ENCODE data around the gene PIGN.
"Not testable (repeated sequence)": the region's sequence is repeated elsewhere in the genome, so short reads cannot be mapped to it uniquely, and the experiment has no call there.

Gene PIGN

DNA sequence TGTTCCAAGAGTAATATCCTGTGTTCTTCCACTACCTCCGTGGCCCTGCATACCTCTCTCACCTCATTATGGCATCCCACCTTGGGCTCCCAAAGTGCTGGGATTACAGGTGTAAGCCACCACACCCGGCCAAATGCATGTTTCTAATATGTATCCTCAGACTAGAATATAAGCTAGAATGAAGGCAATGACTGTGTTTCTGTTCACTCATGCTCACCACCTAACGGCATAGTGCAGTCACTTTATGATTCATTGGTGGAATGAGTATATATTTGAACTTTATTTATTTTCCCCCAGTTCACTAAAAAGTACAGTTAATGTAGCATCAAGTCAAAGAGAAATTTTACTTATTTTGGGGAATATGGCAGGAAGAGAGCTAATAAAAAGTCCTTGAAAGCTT is 11.3 kb downstream of the PIGN start:
- DNase-seq = no peak

DNA sequence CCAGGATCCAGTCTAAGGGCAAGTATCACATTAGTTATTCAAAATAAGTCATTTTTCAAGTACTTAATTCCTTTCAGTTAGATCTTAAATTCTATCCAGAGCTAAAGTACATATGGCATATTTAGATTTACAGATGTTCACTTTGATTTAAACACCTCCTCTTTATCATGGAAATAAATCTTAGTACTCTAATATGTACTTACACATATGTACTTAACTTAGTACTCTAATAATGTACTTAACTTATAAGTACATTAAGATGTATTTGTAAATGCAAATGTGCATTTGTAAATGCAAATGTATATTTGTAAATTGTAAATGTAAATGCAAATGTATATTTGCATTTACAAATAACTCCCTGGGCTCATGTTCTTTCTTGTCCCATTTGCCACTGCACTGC is 14.6 kb downstream of the PIGN start:
- no peak for DNase-seq

DNA sequence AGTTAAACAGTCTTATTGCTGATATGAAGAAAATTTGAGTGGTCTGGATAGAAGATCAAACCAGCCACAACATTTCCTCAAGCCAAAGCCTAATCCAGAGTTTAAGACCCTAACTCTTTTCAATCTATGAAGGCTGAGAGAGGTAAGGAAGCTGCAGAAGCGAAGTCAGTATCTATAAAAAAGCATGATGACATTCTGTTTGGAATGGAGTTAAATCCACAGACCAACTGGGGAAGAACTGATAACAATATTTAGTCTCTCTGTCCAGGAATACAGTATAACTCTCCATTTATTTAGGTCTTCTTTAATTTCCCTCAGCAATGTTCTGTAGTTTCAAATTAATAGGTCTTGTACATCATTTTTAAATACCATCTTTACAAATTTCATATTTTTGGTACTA is 16.0 kb downstream of the PIGN start:
- DNase-seq = no peak

DNA sequence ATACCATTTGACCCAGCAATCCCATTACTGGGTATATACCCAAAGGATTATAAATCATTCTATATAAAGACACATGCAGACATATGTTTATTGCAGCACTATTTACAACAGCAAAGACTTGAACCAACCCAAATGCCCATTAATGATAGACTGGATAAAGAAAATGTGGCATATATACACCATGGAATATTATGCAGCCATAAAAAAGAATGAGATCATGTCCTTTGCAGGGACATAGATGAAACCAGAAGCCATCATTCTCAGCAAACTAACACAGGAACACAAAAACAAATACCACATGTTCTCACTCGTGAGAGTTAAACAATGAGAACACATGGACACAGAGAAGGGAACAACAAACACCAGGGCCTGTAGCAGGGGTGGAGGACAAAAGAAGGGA is 20.3 kb downstream of the PIGN start:
- not testable (repeated sequence) for DNase-seq

DNA sequence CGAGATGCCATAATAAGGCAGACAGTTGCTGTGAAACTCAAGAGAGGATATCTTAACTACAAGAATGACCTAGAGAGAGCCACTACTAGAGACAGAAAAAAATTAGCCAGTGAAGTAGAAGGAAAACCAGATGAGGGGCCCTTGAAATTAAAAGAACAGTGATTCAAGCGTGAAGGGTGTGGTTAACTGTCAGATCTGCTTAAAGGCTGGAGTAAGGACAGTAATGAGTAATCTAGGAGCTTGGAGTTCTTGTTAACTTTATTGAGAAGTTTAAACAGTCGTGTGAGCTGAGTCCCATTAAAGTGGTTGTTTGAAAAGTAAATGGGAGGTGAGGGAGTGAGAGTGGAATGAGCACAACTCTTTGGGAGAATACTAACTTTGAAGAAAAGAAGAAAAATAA is 21.3 kb downstream of the PIGN start:
- no peak for DNase-seq

DNA sequence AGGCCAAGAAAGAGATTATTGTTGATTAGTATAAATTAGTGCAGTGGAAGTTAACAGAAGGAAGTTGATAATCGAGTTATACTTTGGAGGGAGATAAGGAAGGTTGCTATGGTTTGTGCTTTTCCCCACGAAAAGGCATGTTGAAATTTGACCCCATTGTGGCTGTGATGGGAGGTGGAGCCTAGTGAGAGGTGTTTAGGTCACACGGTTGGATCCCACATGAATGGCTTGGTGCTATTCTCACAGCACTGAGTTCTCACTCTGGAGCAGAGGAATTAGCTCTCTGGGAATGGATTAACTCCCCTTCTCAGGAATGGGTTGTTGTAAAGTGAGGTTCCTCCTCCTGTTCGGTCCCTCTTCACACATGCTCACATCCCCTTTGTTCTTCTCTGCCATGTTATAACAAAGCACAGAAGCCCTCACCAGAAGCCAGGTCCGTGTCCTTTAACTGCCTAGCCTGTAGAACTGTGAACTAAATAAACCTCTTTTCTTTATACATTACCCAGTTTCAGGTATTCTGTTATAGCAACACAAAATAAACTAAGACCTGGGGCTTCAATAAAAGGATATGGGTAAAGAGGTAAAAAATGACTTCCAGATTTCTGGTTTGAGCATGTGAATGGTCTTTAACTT is 21.9 kb downstream of the PIGN start:
- DNase-seq = no peak

DNA sequence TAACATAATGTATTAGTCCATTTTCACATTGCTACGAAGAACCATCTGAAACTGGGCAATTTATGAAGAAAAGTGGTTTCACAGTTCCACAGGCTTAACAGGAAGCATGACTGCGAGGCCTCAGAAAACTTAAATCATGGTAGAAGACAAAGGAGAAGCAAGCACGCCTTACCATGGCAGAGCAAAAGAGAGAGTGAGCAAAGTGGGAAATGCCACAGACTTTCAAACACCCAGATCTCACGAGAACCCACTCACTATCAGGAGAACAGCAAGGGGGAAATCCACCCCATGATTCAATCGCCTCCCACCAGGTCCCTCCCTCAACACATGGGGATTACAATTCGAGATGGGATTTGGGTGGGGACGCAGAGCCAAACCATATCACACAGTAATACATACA is 22.5 kb downstream of the PIGN start:
- no peak for DNase-seq

DNA sequence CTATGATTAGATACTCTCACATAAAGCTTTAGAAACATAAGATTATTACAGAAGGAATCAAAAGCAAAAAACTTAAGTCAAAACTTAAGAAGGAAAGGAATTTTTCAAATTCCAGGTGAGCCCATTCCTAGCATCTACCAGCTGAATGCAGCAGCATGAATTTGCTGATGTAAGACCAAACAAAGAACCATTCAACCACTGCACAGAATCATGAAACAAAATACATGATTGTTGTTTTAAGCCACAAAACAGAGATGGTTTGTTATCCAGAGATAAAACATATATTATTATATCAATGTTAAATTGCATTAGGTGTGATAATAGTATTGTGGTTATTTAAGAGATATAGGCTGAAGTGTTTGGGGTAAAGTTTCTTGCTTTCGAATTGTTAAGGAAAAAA is 29.0 kb downstream of the PIGN start:
- DNase-seq = no peak

DNA sequence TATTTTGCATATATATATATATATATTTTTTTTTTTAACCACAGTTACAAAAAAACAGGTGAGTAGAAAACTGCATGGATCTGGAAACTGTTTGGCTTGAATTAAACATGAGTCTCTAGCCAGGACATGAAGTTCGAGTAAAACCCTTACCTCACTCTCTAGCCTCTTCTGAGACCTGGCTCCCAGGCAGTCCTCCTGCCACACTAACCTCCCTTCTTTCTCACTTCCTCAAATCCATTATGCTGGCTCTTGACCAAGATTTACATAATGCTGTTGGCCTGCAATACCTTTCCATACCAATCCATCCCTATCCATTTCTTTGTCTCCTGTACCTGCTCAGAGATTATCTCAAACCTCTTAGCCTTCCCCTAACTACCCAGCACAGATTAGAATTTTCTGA is 34.0 kb downstream of the PIGN start:
- no peak for DNase-seq

DNA sequence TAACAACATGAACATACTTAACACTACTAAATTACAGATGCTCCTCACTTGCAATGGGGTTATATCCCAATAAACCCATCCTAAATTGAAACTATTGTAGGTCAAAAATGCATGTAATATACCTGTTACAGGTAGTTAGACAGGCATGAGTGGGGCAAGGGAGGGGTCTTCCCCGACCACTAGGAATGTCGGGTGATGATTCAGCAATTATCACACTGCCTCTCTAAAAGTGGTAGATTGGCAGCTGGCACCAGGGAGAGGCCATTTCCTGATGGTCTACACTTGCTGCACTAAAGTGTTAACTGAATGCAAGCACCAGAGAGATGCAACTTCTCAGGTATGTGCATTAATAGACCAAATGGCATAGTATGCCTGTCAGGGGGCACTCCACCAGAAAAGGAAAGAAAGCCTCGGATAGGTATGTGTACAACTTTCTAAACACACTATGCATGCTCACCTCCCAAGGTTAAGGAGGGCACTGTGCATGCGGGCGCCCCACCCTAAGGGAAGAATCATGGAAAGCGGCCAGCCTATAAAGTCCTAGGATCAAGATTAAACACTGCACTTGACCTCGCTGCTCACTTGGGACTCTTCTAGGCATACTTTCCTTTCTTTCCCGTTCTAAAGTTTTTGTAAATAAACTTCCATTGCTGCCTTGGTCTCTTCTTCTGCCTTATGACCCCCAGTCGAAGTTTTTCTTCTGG is 35.6 kb downstream of the PIGN start:
- no peak for DNase-seq

DNA sequence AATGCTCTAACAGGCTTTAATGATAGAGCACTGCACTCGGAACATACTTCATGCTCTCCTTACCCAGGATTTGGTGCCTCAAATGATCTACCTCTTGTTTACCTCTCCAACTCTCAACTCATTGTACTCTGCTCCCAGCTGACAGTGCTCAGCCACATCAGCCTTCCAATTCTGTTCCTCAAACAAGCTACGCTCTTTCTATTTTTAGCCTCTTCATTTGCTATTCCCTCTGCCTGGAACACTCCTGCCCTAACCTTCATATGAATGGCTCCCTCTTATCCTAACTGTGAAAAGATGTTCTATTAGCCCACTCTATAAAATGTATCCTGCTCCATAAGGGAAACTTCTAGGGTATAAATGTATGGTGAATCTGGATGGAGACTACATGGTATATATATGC is 42.5 kb downstream of the PIGN start:
- DNase-seq = no peak

DNA sequence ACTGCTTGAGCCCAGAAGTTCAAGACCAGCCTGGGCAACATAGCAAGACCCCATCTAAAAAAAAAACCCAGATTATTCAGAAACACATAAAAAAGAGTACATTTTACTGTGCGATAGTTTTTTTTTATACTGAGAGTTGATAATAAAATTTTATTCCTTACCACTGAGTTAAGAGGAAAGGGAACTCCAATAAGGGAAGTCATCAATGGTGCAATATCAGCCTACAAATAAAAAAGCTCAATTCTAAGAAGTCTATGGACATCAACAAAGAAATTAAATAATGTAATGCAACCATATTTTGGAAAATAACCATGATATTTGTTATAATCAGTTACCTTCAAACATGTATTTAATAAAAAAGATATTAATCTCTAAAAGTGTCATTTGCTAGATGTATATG is 46.6 kb downstream of the PIGN start:
- DNase-seq = no peak

DNA sequence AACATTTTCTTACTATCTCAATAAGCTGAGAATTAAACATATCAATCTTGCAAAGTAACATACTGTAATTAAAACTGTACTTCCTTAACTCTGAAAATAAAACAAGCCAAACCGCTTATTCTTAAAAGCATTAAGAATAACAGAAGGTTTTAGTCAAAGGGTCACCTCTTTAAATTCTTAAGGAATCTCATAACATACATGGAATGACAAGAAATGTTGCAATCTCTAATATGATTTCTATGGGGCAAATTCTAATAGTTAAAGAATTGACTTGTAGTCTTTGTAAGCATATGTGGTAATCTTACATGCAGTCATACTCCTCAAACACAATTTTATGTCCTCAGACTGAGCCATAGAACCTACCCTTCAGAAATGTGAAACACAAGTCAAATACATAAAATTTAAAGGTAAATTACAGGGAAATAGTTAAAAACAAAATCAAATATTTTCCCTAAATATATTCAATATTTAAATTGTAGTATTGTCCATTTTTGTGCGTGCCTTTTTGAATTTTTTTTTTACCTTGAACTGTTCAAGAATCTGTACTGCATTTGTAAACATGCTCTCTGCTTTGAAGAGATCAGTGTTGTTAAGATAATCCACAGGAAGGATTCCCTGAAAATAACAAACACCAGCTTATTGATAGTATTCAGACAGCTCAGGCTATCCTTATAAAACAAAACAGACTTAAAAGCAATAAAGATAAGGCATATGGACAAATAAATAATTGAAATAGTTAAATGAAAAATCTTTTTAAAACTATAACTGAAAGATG is 48.2 kb downstream of the PIGN start:
- no peak for DNase-seq

DNA sequence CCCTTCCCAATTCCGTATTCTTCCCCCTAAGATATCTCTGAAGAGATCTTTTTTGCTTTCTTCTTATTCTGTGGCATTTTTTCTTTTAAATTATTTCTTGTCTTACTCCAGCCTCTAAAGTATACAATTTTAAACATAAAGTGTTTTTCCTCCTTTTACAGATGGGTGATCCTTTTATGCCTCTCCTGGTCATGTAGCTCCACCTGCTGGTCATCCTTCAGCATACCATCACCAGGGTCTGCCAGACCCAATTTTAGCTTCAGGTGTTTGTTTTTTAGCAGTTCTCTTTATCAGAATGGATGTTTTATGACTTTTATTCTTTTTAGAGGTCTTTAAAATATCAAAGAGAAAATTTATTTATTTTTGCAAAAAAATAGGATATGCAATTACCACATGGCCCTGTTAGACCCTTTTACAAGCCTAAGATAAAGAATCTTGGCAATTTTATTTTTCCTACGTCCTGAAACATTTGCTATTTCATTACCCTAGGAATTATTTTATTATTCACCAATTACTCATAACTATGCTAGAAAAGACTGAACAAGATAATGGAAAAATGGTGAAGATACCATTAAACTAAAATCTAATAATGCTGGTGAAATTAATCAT is 55.5 kb downstream of the PIGN start:
- peak; percentile 30 for DNase-seq

DNA sequence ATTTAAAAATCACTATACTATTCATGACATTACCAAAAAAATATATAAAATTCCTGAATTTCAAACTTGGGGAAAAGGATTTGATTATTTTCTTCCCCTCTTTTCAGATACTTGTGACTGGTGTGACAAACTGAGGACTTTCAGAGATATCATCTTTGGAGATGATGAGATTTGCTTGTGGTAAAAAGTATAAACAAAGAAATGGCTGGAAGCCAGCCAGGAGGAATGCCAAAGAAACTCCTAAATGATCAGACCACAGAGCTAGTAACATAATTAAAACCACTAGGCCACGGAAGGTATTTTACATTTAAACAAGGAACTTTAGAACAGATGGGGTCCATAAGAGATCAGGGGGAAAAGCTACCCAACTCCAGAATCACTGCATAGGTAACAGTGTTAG is 58.7 kb downstream of the PIGN start:
- no peak for DNase-seq

DNA sequence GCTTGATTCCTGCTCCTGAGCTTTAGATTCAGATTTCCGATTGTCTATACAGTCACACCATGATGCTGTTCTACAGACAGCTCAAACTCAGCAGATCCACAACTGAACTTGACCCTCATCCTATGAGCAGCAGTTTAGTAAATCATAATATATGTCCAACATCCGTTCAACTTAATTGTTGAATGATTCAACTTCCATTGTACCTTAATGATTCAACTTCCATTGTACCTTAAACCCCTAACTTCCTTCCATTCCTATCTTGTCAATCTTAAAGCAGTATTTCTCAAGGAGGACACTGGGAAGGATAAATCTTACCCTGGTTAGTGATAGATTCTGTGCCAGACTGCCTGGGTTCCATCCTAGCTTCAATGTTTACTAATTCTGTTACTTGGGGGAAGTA is 60.1 kb downstream of the PIGN start:
- no peak for DNase-seq

DNA sequence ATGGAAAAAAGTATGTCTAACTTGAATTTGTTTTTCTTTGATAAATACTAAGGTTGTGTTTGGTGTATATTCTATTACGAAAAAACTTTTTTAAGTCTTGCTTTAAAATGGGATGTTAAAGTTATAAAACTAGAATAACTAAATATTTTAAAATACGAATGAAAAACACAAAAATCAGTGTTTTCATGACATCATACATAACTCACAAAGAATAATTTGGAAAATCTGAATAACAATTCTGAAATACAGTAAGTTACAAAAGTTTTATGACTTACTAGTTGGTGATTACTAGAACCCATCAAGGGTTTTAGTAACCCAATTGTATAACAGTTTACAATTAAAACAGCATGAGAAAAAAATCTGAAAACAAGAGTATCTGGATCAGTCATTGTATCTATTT is 61.2 kb downstream of the PIGN start:
- no peak for DNase-seq

DNA sequence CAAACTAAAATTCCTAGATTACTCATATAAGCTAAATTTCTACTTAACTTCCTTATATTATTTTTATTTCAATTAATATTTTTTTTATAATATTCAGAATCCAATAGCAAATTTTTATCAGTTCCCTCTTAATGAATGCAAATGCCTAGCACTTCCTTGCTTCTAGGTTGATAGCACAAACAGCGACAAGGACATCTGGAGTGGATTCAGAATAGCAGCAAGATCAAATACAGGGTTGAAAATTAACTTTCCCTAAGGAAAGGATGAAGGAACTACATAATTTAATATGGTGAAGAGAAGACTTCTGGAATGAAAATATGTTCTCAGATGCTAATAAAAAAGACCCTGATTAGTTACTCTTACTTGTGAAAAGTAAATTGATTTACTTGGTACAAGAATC is 64.5 kb downstream of the PIGN start:
- DNase-seq = no peak

DNA sequence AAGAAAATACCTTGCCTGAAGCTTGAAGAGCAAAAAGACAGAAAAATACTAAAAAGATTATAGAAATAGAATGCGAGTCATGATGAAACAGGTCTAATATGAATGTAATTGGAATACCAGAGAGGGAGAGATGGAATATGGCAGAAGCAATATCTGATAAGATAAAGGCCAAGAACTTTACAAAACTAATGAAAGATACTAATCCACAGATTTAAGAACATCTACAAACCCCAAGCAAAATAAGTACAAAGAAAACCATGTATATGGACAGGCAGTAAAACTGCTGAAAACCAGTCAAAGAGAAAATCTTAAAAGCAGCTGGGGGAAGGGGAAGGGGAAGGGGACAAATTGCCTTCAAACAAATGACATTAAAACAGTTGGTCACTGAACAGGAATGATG is 67.0 kb downstream of the PIGN start:
- DNase-seq = no peak

DNA sequence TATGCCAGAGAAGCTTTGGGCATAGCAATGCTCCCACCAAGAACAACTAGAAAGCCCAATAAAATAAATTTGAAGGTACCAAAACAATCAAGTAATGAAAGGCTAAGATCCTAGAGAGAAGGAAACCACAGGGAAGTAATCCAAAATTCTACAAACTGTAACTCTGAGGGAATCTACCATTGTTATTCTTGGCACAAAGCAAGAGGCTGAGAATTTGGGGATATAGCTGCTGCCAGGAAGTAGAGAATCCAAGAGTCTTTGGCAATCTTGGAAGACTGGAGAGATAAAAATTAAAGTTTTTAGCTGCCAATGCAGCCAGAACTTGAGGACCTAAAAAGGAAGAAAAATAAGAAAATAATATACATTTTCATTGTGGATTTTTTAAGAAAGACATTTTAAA is 68.5 kb downstream of the PIGN start:
- no peak for DNase-seq

DNA sequence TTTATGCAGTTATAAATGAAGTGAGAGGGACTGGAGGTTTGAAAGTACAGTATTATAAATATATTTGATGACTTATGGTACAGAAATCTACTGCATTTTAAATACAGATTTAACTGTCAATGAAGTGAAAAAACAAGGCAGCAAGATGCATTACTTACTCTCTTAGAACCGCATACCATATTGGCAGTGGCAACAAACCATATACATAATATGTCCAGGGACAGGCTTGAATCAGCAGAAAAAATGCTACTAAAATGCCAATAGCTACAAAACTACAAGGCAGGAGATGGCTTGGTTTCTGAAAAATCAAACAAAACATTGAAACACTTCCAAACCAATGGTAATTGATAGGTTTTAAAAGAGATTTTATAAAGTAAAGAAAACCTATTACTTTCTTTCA is 77.2 kb downstream of the PIGN start:
- DNase-seq = no peak

DNA sequence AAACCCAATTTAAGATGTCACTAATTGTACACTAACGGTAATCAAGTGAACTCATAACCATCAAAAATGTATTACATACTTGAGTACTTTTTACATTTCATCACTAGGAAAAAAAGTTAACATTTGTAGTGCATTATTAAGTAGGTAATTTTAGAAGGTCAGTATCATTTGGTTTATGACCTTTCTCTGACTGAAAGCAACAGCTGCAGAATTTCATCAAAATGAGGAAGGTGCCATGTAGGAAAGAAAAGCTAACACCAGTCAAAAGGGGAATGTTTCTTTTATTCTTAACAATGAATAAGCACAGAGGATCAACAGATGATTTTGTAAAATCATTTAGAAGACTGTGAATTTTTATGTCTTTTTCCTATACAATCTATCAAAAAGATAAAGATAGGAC is 79.0 kb downstream of the PIGN start:
- no peak for DNase-seq

DNA sequence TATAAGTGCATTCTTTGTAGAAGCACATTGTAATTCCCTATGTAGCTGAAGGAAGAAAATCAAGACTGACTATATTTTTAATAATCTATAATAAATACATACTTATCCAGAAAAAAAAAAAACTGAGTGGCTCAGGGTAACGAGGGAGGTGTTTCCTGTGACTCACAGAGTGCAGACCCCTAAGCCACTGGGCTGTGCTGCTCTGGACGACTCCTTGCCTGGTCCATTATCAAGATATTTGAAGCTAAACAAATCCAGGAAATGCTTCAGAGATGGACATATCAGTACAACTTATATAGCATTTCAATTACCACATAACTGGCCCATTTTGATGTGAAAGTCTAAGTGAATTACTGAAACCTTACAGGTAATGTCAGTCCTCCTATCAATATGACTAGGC is 80.6 kb downstream of the PIGN start:
- no peak for DNase-seq

DNA sequence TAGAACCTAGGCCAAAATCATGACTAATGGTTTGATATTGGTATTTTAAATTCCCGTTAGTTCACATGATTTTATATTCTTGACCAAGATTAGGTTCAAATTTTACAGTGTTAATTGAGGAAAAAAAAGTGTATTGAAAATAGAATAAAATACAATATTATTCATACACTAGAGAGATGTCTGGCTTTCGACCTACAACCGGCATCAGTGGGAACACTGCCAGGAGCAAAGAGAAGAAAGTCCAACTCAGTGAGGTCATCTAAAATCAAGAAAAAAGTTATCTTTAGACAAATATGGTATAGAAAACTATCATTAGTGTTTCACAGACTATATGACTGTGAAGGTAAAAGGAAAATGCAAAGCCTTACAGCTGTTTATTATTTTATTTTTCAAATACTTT is 81.5 kb downstream of the PIGN start:
- no peak for DNase-seq
